Fibroblast of lung (primary cell): Measurements from ENCODE around the gene SYVN1. TPM values are rescaled to one million over a fixed set of nuclear protein-coding genes. Genes with fewer than 3 reads are reported as not detected.

Experiments
- DNase-seq, 2 donors: peaks; one replicate each; pipeline versions ENCODE4 v3.0.0 to v3.0.0-alpha.2; 2010; ENCODE audit warnings: low read depth in 2 of 2
- H2AFZ ChIP-seq: 2 replicates; pipeline ENCODE4 v1.5.1; 2012; ENCODE audit warnings: low read length, control low read depth, inconsistent platforms
- H3K27ac ChIP-seq: 2 replicates; pipeline ENCODE4 v1.5.1; 2011; ENCODE audit warnings: low read length, control low read depth; ENCODE audit not compliant: insufficient read depth
- H3K27me3 ChIP-seq: 2 replicates; pipeline ENCODE4 v1.5.1; 2011; ENCODE audit warnings: mild to moderate bottlenecking, low read length; ENCODE audit not compliant: control insufficient read depth, insufficient read depth
- H3K36me3 ChIP-seq: 2 replicates; pipeline ENCODE4 v1.5.1; 2011; ENCODE audit warnings: low read length; ENCODE audit not compliant: control insufficient read depth, insufficient read depth
- H3K4me1 ChIP-seq: 2 replicates; pipeline ENCODE4 v1.5.1; 2011; ENCODE audit warnings: low read length; ENCODE audit not compliant: control insufficient read depth, insufficient read depth; ENCODE audit errors: extremely low read depth
- H3K4me2 ChIP-seq: 2 replicates; pipeline ENCODE4 v1.5.1; 2011; ENCODE audit warnings: low read length, control low read depth; ENCODE audit not compliant: insufficient read depth; ENCODE audit errors: extremely low read depth
- H3K4me3 ChIP-seq, 4 experiments: fragments of 200-600 bp in 1 of 4; sonication (generic) in 1 of 4; replicated peaks in 1 of 4; 2 replicates each; pipeline ENCODE4 v1.5.1; 2011 to 2016; ENCODE audit warnings: low read length in 4 of 4, low read depth in 3 of 4, mild to moderate bottlenecking in 3 of 4, control low read depth in 2 of 4, inconsistent platforms in 1 of 4, mixed read lengths in 1 of 4; ENCODE audit not compliant: insufficient read depth in 1 of 4; ENCODE audit errors: control extremely low read depth in 1 of 4
- H3K79me2 ChIP-seq: 2 replicates; pipeline ENCODE4 v1.5.1; 2012; ENCODE audit warnings: mild to moderate bottlenecking, low read length, inconsistent platforms; ENCODE audit not compliant: control insufficient read depth, insufficient read depth
- H3K9ac ChIP-seq: 2 replicates; pipeline ENCODE4 v1.5.1; 2011; ENCODE audit warnings: mild to moderate bottlenecking, low read length, control low read depth; ENCODE audit not compliant: insufficient read depth
- H3K9me3 ChIP-seq: 2 replicates; pipeline ENCODE4 v1.5.1; 2012; ENCODE audit warnings: low read depth, low read length; ENCODE audit not compliant: control insufficient read depth, insufficient read depth
- H4K20me1 ChIP-seq: 2 replicates; pipeline ENCODE4 v1.5.1; 2011; ENCODE audit warnings: low read length; ENCODE audit not compliant: control insufficient read depth, insufficient read depth; ENCODE audit errors: extremely low read depth
- EZH2 ChIP-seq: IDR thresholded peaks from 2 replicates; pipeline ENCODE4 v1.5.1; 2012; ENCODE audit warnings: low read length, control low read depth, mild to moderate bottlenecking; ENCODE audit errors: missing control alignments
- polyA minus RNA-seq: library from RNA; depleted of rRNA, polyadenylated mRNA; stranded (reverse); fragments of >200 nt; gene quantifications from 2 replicates; pipeline ENCODE4 v1.2.3, GENCODE V29; 2011; ENCODE audit warnings: low replicate concordance
- polyA plus RNA-seq, 2 donors: library from polyadenylated mRNA; depleted of rRNA in 1 of 2; stranded (reverse) in 1 of 2; unstranded in 1 of 2; fragments of >200 nt; gene quantifications; 2 replicates each; pipeline ENCODE4 v1.2.1, GENCODE V29; 2011 to 2012; ENCODE audit warnings: missing spikeins in 1 of 2
- total RNA-seq: library from RNA; depleted of rRNA; stranded (reverse); fragments of >200 nt; gene quantifications from 2 replicates; pipeline ENCODE4 v1.2.1, GENCODE V29; 2014
- TF ChIP-seq, protein P1 (sequence below), 2 donors: IDR thresholded peaks in 1 of 2; conservative IDR thresholded peaks in 1 of 2; 1 replicate in 1 of 2; 2 replicates in 1 of 2; pipeline ENCODE4 v1.5.1; 2011 to 2012; ENCODE audit warnings: low read length in 2 of 2, control low read depth in 1 of 2, inconsistent platforms in 1 of 2, low read depth in 1 of 2, mild to moderate bottlenecking in 1 of 2

SYVN1 gene
- total RNA-seq (13.6 and 15.5 TPM in 2 replicates), polyA plus RNA-seq (25.2 and 30.4 TPM in 2 replicates), polyA minus RNA-seq (259 and 336 TPM in 2 replicates)
- 26.7 and 28.2 TPM in 2 replicates for polyA plus RNA-seq (2012)

DNA sequence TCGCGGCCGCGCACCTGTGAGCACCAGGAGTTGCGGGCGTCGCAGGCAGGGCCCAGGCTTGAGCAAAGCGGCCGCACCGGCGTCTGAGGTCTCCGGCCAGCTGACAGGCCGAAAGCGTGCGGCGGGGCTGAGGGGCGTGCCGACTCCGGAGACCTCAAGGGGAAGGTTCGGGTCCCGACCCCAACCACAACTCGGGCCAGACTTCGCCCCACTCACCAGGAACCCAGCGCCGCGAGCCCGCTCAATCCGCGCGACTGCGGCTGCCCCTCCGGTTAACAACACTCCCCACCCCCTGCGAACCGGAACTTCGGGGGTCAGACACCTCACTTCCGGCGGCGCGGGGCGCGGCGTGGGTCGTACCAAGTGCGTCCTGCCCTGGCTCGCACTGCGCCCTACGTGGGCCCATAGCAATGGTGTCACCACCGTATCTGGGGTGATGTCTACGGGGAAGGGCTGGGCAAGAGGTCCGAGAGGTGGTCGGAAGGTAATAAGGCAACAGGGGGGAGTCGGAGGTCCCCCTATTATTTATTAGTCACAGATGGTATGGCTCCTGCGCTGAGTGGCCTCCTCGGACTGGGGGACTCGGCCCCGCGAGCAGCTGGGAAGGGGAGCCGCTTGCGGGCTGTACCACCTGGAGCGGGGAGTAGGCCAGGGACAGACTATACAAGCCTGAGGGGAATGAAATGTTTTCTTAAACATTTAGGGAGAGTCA, at the start of gene SYVN1:
SYVN1 (minus strand) TSS at position 280 of the 712 bp plus-strand sequence. CDS start 918 bp downstream, outside the sequence.
- no peaks in the 10 kb centered on the region for H3K9me3 ChIP-seq
- peaks cover 10% of the 10 kb centered on the region for H3K4me1 ChIP-seq
- peak within 1 kb of the TSS; percentile 86 for H3K9ac ChIP-seq
- TF ChIP-seq, protein P1, sequence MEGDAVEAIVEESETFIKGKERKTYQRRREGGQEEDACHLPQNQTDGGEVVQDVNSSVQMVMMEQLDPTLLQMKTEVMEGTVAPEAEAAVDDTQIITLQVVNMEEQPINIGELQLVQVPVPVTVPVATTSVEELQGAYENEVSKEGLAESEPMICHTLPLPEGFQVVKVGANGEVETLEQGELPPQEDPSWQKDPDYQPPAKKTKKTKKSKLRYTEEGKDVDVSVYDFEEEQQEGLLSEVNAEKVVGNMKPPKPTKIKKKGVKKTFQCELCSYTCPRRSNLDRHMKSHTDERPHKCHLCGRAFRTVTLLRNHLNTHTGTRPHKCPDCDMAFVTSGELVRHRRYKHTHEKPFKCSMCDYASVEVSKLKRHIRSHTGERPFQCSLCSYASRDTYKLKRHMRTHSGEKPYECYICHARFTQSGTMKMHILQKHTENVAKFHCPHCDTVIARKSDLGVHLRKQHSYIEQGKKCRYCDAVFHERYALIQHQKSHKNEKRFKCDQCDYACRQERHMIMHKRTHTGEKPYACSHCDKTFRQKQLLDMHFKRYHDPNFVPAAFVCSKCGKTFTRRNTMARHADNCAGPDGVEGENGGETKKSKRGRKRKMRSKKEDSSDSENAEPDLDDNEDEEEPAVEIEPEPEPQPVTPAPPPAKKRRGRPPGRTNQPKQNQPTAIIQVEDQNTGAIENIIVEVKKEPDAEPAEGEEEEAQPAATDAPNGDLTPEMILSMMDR (conservative IDR thresholded peaks at IDR 0.05 in 1 of 2, IDR thresholded peaks at IDR 0.05 in 1 of 2; ENCODE audit: low read depth in 1 of 2, low read length in 2 of 2): no peak
- no peak for TF ChIP-seq EZH2
- H3K27ac ChIP-seq: peak within 1 kb of the TSS; percentile 95
- peak within 1 kb of the TSS; percentile 78 to 95 (median 86) for H3K4me3 ChIP-seq
- H3K36me3 ChIP-seq: peaks cover 21% of the 10 kb centered on the region
- peak within 1 kb of the TSS; percentile 100 for H3K4me2 ChIP-seq
- peak; percentile 87 to 89 for DNase-seq
- peaks cover 25% of the 10 kb centered on the region for H3K79me2 ChIP-seq
- H2AFZ ChIP-seq: peak within 1 kb of the TSS; percentile 82
- H3K27me3 ChIP-seq: no peaks in the 10 kb centered on the region
- no peaks in the 10 kb centered on the region for H4K20me1 ChIP-seq

DNA sequence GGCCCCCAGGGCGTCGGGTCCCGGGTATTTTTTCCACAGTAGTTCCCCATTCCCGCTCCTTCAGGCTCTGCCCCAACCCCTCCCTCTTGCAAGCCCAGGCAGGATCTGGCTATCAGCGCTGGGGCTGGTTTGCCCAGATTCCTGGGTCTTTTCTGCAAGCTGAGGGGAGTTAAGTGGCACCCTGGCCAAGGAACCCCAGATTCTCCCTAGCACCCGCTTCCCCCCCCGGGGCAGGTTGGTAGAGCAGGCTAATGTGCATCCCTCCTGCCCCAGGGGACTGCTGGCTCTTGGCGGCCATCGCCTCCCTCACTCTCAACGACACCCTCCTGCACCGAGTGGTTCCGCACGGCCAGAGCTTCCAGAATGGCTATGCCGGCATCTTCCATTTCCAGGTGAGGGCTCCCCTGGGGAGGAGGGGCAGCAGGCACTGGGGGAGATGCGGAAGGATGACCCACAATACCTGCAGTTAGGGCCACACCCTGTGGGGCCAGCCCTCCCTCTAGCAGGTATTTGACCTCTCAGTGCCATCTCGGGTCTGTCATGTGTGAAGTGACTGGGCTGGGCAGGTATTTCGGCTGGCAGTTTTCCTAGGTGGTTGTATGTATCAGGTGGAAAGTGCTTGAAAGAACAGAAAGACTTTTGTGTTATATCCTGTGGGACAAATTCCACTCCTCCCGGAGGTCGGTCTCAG, 49.0 kb upstream of the SYVN1 start:
- Histone ChIP-seq H3K79me2 (peaks cover 33% of the 10 kb centered on the region), H3K36me3 (peaks cover 28% of the 10 kb centered on the region), H3K27me3 (no peaks in the 10 kb centered on the region), H3K4me2 (peak overlapping the region; percentile 94), H2AFZ (no peak overlapping the region), H3K4me1 (peaks cover 5% of the 10 kb centered on the region), H3K9ac (no peak overlapping the region), H3K9me3 (no peaks in the 10 kb centered on the region), H3K4me3 (peak overlapping the region; percentile 71 to 93 (median 84)), H3K27ac (no peak overlapping the region), H4K20me1 (no peaks in the 10 kb centered on the region)
- TF ChIP-seq, protein P1 (conservative IDR thresholded peaks at IDR 0.05 in 1 of 2, IDR thresholded peaks at IDR 0.05 in 1 of 2; ENCODE audit: low read depth in 1 of 2, low read length in 2 of 2): no peak
- TF ChIP-seq EZH2: no peak
- no peak for DNase-seq
